Activated CD4-positive, alpha-beta T cell treated with anti-CD3 and anti-CD28 coated beads for 48 hours (primary cell): Measurements from ENCODE around the gene VPS29.
"Not testable (repeated sequence)": the region's sequence is repeated elsewhere in the genome, so short reads cannot be mapped to it uniquely, and the experiment has no call there.

Experiments
- DNase-seq: peaks from one replicate; pipeline ENCODE4 v3.0.0-alpha.2; 2020

Gene VPS29

GRCh38 chr12:110501752-110502738 is at the start of gene VPS29, which contains the start of gene RAD9B:
TSS of gene VPS29 (minus strand) at chr12:110502111. CDS start at chr12:110502051, 60 bp downstream.
TSS of gene RAD9B (plus strand) at chr12:110502331. CDS start at chr12:110502338, 7 bp downstream.
- peak; percentile 99 for DNase-seq

DNA sequence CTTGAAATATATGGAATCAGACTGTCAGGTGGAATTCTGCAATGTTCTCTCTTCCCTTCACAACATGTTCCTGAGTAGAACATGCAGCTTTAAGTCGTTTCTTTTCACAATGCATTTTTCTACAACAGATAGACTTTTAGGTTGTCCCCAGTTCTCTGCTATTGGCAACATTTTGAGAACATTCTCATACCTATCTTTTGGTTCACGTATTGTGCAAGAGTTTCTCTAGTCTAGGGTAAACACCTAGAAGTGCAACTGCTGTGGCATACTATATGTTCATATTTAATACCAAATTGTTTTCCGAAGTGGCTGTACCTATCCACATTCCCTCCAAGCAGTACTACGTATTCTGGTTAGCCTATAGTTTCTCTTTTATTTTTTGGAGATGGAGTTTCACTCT is 49.1 kb upstream of the VPS29 start:
- no peak for DNase-seq

DNA sequence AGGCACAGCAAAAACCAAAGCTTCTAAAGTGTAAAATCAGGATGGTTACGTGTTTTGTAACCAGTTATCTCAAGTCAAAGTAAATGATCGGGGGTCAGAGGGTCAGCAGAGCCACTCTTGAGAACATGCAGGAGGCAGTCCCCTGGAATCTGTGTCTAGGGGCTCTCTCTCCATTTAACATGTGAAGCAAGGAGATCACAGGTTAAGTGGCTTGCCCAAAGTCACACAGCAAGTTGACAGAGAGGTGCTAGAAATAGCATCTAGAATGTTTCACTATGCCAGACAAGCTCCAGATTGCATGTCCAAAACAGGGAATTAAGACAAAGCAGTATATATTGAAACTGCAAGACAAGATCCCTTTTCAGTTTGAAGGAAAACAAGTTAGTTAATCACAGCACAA is 47.8 kb upstream of the VPS29 start:
- DNase-seq, result no peak

DNA sequence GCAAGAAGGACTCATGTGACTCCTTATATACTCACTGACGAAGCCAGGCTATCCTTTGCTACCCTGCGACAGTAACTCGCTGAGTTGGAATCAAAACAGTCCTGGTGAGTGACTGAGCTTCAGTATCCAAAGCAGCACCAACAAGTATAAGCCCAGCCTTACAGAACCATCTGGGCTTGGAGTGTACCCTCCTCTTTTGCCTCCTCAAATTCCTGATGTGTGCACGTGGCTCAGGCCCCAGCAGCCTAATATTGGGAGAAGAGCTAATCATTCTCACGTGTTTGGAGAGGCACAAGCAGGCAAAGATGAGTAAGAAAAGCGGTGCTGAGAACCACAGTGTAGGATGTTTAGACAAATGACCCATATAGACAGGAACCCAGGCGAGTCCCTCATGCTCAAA is 46.8 kb upstream of the VPS29 start:
- DNase-seq, result no peak

GRCh38 chr12:110547090-110547489 is 45.2 kb upstream of the VPS29 start:
- no peak for DNase-seq

DNA sequence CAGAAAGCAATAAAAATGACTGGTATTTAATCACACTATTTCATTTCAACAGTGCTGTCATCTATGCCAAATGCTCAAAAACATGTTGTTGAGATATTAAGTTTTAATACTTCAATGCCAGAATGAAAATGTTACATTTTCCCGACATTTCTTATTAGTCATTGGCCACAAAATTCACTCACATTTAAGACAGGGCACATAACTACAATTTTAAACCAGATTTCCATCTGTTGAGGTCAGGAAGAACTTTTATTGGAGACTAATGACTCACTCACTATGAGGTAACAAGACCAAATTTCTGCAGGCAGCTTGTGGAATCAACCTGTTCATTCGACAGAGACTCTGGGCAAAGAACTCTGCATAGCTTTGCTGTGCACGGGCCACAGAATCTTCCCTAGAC is 44.4 kb upstream of the VPS29 start:
- no peak for DNase-seq

DNA sequence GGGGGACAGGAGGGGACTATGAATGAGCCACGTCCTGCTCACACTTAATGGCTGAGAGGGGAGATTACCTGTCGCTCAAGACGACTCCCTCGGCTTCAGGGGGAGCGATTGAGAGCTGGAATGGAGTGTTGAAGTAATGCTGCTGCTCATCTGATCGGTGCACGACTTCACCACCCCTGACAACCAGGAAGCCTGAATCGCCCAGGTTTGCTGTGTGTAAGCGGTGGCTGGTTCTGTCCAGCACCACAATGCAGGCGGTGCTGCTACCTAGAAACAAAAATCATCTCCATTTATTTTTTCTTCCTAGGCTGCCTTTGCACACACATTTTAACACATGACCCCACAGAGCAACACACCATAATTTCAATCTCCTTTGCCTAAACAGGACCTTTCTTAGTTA is 43.9 kb upstream of the VPS29 start:
- no peak for DNase-seq

GRCh38 chr12:110545259-110545658 is 43.3 kb upstream of the VPS29 start:
- not testable (repeated sequence) for DNase-seq

- DNase-seq, result no peak
These were observed 42.1 kb upstream of the VPS29 start for GRCh38 chr12:110543965-110544364.

GRCh38 chr12:110543252-110543959 is 41.5 kb upstream of the VPS29 start:
- DNase-seq, result no peak

GRCh38 chr12:110540048-110540447 is 38.1 kb upstream of the VPS29 start:
- no peak for DNase-seq

GRCh38 chr12:110538869-110539622 is 37.1 kb upstream of the VPS29 start:
- no peak for DNase-seq

DNA sequence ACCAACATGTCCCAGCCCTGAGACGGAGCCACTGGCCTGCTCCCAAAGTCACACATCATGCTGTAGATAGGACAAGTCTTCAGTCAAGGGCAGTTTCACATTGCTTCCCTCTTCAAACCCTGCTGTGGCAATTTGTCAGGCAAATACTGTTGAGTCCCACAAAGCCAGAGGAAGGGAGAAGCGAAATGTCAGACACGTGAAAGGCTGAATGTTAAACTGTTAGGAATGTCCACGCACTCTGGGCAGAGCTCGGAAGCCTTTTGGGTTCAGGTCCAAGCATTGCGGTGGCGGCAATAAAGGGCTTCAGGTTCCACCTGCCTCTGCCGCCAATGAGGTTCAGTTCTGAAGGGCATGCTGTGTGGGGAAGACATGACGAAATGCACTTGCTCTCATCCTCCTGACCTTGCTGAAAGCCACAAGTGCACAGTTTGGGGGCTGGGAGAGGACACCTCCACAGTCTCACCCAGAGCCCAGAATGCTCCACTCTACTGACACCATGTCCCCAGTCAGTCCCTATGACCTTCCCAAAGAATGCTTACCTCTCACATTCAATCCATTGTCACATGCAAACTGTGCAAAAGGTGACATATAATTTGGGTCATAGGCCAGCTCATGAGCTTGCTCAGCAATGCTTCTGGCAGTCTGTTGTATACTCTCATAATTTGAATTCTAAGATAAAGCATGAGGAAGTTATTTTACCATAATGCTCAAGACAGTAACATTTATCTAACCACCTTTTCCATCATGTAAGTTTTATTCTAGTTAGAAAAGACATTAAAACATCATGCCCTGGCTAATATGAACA is 35.9 kb upstream of the VPS29 start:
- no peak for DNase-seq

DNA sequence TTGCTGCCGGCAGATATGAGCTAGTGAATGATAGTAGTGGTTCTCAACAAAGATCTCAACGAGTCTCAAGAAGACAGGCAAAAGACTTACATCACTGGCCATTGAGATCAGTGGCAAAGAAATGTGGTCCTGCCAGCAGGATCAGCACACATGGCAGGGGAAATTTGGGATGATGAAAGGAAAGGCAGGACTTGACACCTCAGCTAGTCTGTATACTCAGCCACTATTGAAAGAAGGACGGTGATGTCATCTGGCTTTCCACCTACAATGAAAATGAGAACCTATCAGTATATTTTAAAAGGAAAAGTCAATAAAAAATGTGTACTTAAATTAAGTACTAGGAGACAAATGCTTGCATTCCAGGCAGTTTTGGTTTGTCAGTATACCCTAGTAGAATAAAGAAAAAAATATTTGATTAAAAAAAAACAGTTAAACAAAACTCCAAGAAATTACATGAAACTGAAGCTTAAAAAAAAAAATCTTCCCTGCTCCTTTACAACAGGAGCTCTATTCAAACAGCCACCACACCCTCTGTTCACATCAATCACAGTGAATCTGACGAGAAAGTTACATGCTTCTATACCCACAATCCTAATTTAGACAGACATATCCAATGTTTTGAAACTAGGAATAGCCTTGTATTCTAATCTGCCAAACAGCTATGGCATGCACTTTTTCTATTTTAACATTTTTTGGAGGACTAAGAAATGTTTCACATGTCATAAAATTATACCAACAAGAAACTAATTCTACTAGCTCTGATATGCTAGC is 35.1 kb upstream of the VPS29 start:
- no peak for DNase-seq

- no peak for DNase-seq
These were observed 32.9 kb upstream of the VPS29 start for GRCh38 chr12:110534811-110535210.

DNA sequence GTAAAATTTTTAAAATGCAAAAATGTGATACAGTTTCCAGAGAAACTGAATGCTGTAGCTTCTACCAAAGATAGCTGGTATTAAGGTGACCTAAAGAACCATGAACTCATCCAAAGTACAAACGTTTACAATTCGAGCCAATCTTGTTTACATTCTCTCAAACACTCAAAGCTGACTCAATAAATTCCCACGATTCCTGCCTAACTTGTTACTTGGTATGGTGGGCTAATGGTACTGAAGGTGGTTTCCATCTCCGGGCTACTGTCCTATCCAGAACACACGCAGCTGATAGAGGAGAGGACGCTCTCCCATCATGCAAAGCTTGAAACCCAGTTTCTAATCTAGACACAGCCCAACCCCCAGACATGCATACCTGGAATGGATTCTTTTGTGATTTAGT is 31.7 kb upstream of the VPS29 start:
- DNase-seq, result no peak

DNA sequence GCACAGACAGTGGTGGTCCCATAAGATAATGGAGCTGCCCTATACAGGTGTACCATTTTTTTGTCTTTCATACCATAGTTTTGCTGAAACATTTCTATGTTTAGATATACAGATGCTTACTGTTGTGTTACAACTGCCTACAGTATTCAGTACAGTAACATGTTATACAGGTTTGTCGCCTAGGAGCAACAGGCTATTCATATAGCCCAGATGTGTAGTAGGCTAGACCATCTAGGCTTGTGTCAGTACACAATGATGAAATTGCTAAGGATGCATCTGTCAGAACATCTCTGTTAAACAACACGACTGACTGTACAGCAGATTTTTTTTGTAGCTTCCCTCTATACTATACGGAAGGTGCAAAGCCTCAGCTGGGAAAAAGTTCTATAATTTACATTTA is 30.7 kb upstream of the VPS29 start:
- no peak for DNase-seq

DNA sequence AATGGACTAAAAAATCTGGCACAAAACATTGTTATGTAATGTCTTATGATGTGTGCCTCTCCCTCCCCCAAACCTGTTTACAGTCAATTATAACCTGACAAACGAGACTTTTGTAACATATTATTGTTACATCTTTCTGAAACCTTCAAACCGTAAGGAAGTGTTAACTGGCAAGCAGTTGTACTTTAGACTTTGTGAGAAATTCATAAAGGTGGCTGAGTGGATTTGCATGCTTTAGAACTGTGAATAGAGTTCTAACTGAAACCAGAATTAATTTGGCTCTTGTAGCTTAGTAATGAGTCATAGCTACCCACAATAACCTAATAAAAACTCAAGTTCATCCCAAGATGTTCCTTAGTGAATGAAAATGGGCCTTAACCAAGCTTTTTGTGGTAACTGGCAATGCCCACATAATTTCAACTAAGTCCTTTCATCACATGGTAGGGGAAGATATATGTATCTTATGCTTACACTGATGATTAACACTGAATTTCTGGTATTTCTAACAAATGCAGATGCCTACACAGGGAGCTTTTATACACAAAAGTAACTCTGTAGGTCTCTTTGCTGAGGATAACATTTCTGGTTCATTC is 29.9 kb upstream of the VPS29 start:
- no peak for DNase-seq

DNA sequence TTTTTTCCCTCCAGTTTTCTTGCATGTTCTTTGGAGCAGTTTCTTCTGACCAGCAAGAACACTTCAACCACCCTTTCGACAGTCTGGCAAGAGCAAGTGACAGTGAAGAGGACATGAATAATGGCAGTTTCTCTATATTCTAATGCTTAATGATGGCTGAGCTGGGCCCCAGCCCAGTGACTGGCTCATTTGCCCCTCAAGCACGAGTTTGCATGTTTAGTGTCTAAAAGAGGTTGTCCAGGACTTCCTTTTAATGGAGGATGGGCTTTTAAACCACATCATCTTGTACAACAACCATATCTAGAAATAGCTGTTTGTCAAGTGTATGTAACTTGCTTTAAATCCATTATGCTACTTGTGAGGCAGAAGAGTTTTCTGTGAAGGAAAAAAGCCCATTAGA is 28.6 kb upstream of the VPS29 start:
- DNase-seq, result no peak

- DNase-seq, result no peak
These were observed 26.4 kb upstream of the VPS29 start for GRCh38 chr12:110528277-110528839.
